ENCODE data around the gene RCN1. TPM values are rescaled to one million over a fixed set of nuclear protein-coding genes. Genes with fewer than 3 reads are reported as not detected.

Gene RCN1
- total RNA-seq, 1 donor from 2014 or later, result 86.8 TPM

DNA sequence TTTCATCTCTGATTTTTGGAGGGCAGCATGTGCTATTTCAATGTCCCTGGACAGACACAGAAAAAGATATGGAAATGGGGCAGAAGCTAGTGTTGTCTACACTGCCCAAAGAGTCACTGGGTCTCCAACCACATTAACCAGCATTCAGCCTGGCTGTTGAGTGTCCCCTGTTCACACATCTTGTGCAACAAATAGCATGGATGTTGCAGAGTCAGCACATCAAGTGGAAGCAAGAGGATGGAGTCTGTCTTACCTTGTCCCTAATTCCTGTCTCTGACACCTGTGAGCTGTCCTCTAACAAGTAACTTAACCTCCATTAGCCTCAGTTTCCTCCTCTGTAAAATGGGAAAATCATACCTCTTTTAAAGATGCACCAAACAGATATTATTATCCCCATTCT lies 60.2 kb downstream of the RCN1 start:
- DNase-seq (no peak), ATAC-seq (no peak)
- no peaks in the 10 kb centered on the region for H3K9me3 ChIP-seq
- no peak overlapping the region for H3K4me3 ChIP-seq
- H3K27ac ChIP-seq, result no peak overlapping the region
- no peaks in the 10 kb centered on the region for H3K4me1 ChIP-seq
- TF ChIP-seq, protein P1, sequence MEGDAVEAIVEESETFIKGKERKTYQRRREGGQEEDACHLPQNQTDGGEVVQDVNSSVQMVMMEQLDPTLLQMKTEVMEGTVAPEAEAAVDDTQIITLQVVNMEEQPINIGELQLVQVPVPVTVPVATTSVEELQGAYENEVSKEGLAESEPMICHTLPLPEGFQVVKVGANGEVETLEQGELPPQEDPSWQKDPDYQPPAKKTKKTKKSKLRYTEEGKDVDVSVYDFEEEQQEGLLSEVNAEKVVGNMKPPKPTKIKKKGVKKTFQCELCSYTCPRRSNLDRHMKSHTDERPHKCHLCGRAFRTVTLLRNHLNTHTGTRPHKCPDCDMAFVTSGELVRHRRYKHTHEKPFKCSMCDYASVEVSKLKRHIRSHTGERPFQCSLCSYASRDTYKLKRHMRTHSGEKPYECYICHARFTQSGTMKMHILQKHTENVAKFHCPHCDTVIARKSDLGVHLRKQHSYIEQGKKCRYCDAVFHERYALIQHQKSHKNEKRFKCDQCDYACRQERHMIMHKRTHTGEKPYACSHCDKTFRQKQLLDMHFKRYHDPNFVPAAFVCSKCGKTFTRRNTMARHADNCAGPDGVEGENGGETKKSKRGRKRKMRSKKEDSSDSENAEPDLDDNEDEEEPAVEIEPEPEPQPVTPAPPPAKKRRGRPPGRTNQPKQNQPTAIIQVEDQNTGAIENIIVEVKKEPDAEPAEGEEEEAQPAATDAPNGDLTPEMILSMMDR (IDR thresholded peaks at IDR 0.05), result no peak
- intact Hi-C loops (cut with DNase I), result no loop called here
- H3K36me3 ChIP-seq, result no peaks in the 10 kb centered on the region
- no peaks in the 10 kb centered on the region for H3K27me3 ChIP-seq

DNA sequence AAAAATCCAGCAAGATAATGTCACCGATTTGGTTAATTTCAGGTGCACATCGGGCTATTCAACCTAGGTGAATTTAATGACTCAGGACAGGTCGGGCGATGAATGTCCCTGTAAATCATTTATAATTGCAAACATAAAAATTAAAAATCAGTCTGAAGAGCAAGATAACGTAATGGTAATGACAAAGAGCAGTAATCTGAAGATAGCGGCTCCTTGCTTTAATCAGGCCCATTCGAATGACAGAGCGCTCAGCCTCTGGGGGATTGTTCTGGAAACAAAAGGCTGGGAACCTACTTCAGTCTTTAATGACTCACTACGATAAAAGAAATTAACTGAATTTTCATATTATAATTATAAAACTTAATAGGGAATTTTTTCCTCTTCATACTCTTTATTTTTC lies 61.3 kb downstream of the RCN1 start:
- Histone ChIP-seq H3K4me3 (no peak overlapping the region), H3K27me3 (no peaks in the 10 kb centered on the region), H3K4me1 (no peaks in the 10 kb centered on the region), H3K9me3 (no peaks in the 10 kb centered on the region), H3K36me3 (no peaks in the 10 kb centered on the region), H3K27ac (no peak overlapping the region)
- intact Hi-C loops (cut with DNase I), result no loop called here
- DNase-seq (no peak), ATAC-seq (no peak)
- TF ChIP-seq, protein P1 (IDR thresholded peaks at IDR 0.05), result no peak

DNA sequence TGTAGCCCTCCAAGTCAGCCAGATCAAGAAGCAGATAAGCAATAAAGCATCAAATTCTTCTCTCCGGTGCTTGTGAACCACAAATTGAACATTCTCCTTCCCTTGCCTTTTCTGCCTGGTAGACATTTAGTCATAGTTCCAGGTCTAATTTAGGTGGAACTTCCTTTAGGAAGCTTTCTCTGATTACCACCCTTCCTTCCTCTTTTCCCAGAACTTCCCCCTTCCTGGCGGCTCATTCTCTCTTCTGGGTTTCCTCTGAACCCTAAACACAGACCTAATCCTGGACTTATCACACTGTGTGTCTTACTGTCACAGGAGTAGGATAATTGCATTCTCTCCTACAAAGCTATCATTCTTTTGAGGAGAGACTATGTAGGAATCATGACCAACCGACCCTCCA lies 61.9 kb downstream of the RCN1 start:
- TF ChIP-seq, protein P1 (IDR thresholded peaks at IDR 0.05), result no peak
- H3K27ac ChIP-seq, result no peak overlapping the region
- no peak overlapping the region for H3K4me3 ChIP-seq
- H3K4me1 ChIP-seq, result no peaks in the 10 kb centered on the region
- no peaks in the 10 kb centered on the region for H3K27me3 ChIP-seq
- ATAC-seq (no peak), DNase-seq (no peak)
- no peaks in the 10 kb centered on the region for H3K36me3 ChIP-seq
- intact Hi-C loops (cut with DNase I), result no loop called here
- H3K9me3 ChIP-seq, result no peaks in the 10 kb centered on the region

DNA sequence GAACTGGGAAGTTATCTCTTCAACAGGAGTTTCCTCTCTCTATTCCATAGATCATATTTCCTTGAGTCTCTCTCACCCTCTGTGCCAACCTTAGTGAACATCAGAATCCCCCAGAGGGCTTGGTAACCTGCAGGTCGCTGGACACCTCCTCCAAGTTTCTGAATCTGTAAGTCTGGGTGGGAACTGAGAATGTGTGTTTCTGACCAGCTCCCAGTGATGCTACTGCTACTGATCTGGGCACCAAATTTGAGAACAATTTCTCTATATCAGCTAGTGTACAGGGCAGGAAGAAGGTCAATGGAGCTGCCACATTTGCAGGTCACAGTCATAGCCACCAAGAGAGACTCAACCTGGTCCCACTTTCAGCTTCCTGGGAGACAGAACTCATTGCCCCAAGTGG lies 62.9 kb downstream of the RCN1 start:
- TF ChIP-seq, protein P1 (IDR thresholded peaks at IDR 0.05), result no peak
- Histone ChIP-seq H3K4me1 (no peaks in the 10 kb centered on the region), H3K27ac (no peak overlapping the region), H3K9me3 (no peaks in the 10 kb centered on the region), H3K27me3 (no peaks in the 10 kb centered on the region), H3K4me3 (no peak overlapping the region), H3K36me3 (no peaks in the 10 kb centered on the region)
- intact Hi-C loops (cut with DNase I), result no loop called here
- ATAC-seq (no peak), DNase-seq (no peak)

DNA sequence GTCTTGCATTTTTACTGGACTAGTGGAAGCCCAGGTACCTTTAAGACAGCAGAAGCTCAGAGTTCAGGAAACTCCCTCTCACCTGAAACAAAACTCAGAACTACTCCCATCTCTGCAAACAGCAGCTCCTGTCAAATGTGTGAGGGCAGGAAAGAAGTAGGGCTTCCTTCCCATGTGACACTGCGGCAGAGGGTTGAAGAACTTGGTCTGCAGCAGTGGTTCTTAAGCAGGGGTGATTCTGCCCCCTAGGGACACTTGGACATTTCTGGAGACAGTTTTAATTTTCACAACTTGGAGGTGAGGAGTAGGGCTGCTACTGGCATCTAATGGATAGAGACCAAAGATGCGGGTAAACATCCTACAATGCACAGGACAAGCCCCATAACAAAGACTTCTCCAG lies 63.4 kb downstream of the RCN1 start:
- Histone ChIP-seq H3K9me3 (no peaks in the 10 kb centered on the region), H3K36me3 (no peaks in the 10 kb centered on the region), H3K4me1 (no peaks in the 10 kb centered on the region), H3K27me3 (no peaks in the 10 kb centered on the region), H3K27ac (no peak overlapping the region), H3K4me3 (no peak overlapping the region)
- TF ChIP-seq, protein P1 (IDR thresholded peaks at IDR 0.05), result no peak
- DNase-seq, result no peak
- ATAC-seq, result peak; percentile 27
- intact Hi-C loops (cut with DNase I), result no loop called here

Measured in upper lobe of right lung (tissue), 1 donor.